Keratinocyte (primary cell): ENCODE measurements around the gene SLC39A8. TPM values are rescaled to one million over a fixed set of nuclear protein-coding genes. Genes with fewer than 3 reads are reported as not detected.

ENCODE experiments used
- DNase-seq: peaks from one replicate; pipeline ENCODE4 v3.0.0-alpha.2; 2011; ENCODE audit warnings: low read depth, missing footprints, low spot score
- FAIRE-seq: peaks from 2 replicates; lab custom pipeline; 2011; peaks lifted over from hg19 to GRCh38; lab: Jason Lieb, UNC
- H2AFZ ChIP-seq: 2 replicates; pipeline ENCODE4 v1.6.0; 2012; ENCODE audit warnings: low read length, control low read depth, inconsistent platforms; ENCODE audit not compliant: control insufficient read depth
- H3K27ac ChIP-seq: 2 replicates; pipeline ENCODE4 v1.5.1; 2011; ENCODE audit warnings: low read length; ENCODE audit not compliant: control insufficient read depth, insufficient read depth
- H3K27me3 ChIP-seq: 3 replicates; pipeline ENCODE4 v1.6.0; 2011; ENCODE audit warnings: low read length; ENCODE audit not compliant: control insufficient read depth, insufficient read depth; ENCODE audit errors: extremely low read depth
- H3K36me3 ChIP-seq, 2 experiments: 2 replicates in 1 of 2; 3 replicates in 1 of 2; pipeline ENCODE4 v1.5.1; 2011; ENCODE audit warnings: low read length in 2 of 2, mild to moderate bottlenecking in 1 of 2; ENCODE audit not compliant: control insufficient read depth in 2 of 2, insufficient read depth in 2 of 2; ENCODE audit errors: extremely low read depth in 1 of 2
- H3K4me1 ChIP-seq: 3 replicates; pipeline ENCODE4 v1.5.1; 2011; ENCODE audit warnings: low read length; ENCODE audit not compliant: control insufficient read depth, insufficient read depth; ENCODE audit errors: extremely low read depth
- H3K4me2 ChIP-seq: 3 replicates; pipeline ENCODE4 v1.6.0; 2011; ENCODE audit warnings: low read depth, low read length; ENCODE audit not compliant: control insufficient read depth, insufficient read depth; ENCODE audit errors: extremely low read depth
- H3K4me3 ChIP-seq, 3 experiments: fragments of 200-600 bp in 1 of 3; sonication (generic) in 1 of 3; 2 replicates in 2 of 3; 3 replicates in 1 of 3; pipeline ENCODE4 v1.5.1; 2011 to 2016; ENCODE audit warnings: low read length in 3 of 3, mild to moderate bottlenecking in 3 of 3, control low read depth in 2 of 3, inconsistent platforms in 1 of 3, low read depth in 1 of 3, mixed read lengths in 1 of 3, mixed run types in 1 of 3, moderate library complexity in 1 of 3; ENCODE audit not compliant: control insufficient read depth in 2 of 3, insufficient read depth in 2 of 3; ENCODE audit errors: extremely low read depth in 1 of 3
- H3K79me2 ChIP-seq: 2 replicates; pipeline ENCODE4 v1.6.0; 2012; ENCODE audit warnings: low read length; ENCODE audit not compliant: control insufficient read depth, insufficient read depth
- H3K9ac ChIP-seq: 3 replicates; pipeline ENCODE4 v1.6.0; 2011; ENCODE audit warnings: low read length; ENCODE audit not compliant: control insufficient read depth, insufficient read depth; ENCODE audit errors: extremely low read depth
- H3K9me1 ChIP-seq: 3 replicates; pipeline ENCODE4 v1.6.0; 2011; ENCODE audit warnings: low read length; ENCODE audit not compliant: control insufficient read depth, insufficient read depth; ENCODE audit errors: extremely low read depth
- H3K9me3 ChIP-seq: 2 replicates; pipeline ENCODE4 v1.5.1; 2012; ENCODE audit warnings: low read depth, low read length; ENCODE audit not compliant: control insufficient read depth
- H4K20me1 ChIP-seq: 3 replicates; pipeline ENCODE4 v1.6.0; 2011; ENCODE audit warnings: low read length; ENCODE audit not compliant: control insufficient read depth, insufficient read depth; ENCODE audit errors: extremely low read depth
- CTCF ChIP-seq, 3 experiments: IDR thresholded peaks in 1 of 3; conservative IDR thresholded peaks in 1 of 3; optimal IDR thresholded peaks in 1 of 3; 2 replicates in 2 of 3; 3 replicates in 1 of 3; pipeline versions ENCODE3 to v1.5.1; 2011; ENCODE audit warnings: low read length in 3 of 3, mild to moderate bottlenecking in 3 of 3, moderate library complexity in 2 of 3, control low read depth in 1 of 3, inconsistent platforms in 1 of 3; ENCODE audit not compliant: insufficient read depth in 2 of 3; ENCODE audit errors: extremely low read depth in 1 of 3
- EZH2 ChIP-seq: IDR thresholded peaks from one replicate; pipeline ENCODE4 v1.6.1; 2012; ENCODE audit warnings: inconsistent platforms, mild to moderate bottlenecking, low read length, moderate library complexity
- dilution Hi-C: fragments of 300-500 bp; cut with MboI; formaldehyde crosslinking; loops from one replicate; pipeline ENCODE4 v1.7.0; 2020; ENCODE audit warnings: low sequenced_read_pairs; ENCODE audit not compliant: extremely low pct_ligation_motif_present
- polyA plus RNA-seq, 5 experiments: library from polyadenylated mRNA; depleted of rRNA in 3 of 5; stranded (reverse) in 3 of 5; stranded (forward) in 1 of 5; unstranded in 1 of 5; fragments of >200 nt; gene quantifications; 1 replicate in 1 of 5; 2 replicates in 3 of 5; 3 replicates in 1 of 5; pipeline versions ENCODE4 v1.2.1 to v1.2.3, GENCODE V29; 2011 to 2012; ENCODE audit warnings: missing spikeins in 2 of 5, low read depth in 1 of 5, low replicate concordance in 1 of 5

The SLC39A8 gene
- polyA plus RNA-seq, 1 donor (not counting 4 experiments of a cell fraction or from before 2014, with no cell fraction given), result 7.5 TPM

- H3K4me2 ChIP-seq, result no peak overlapping the region
- no peak for FAIRE-seq
- dilution Hi-C loops, result no loop called here
Measured at GRCh38 chr4:102338405-102338804, 6.9 kb downstream of the SLC39A8 start.

GRCh38 chr4:102335616-102336015 is 9.7 kb downstream of the SLC39A8 start:
- no peak for TF ChIP-seq EZH2
- TF ChIP-seq CTCF (optimal IDR thresholded peaks at IDR 0.05 in 1 of 3, IDR thresholded peaks at IDR 0.05 in 1 of 3, conservative IDR thresholded peaks at IDR 0.05 in 1 of 3; ENCODE audit: extremely low read depth in 1 of 3, insufficient read depth in 2 of 3, low read length in 3 of 3), result no peak

More at GRCh38 chr4:102338405-102338804, 6.9 kb downstream of the SLC39A8 start:
- Histone ChIP-seq H3K4me1 (peaks cover 7% of the 10 kb centered on the region), H3K9me3 (no peaks in the 10 kb centered on the region), H3K27ac (no peak overlapping the region), H3K9me1 (peaks cover 1% of the 10 kb centered on the region), H4K20me1 (no peaks in the 10 kb centered on the region), H2AFZ (no peak overlapping the region), H3K36me3 (no peaks in the 10 kb centered on the region), H3K9ac (no peak overlapping the region), H3K4me3 (no peak overlapping the region), H3K79me2 (no peaks in the 10 kb centered on the region), H3K27me3 (no peaks in the 10 kb centered on the region)
- no peak for DNase-seq
- TF ChIP-seq EZH2, result no peak
- TF ChIP-seq CTCF (optimal IDR thresholded peaks at IDR 0.05 in 1 of 3, IDR thresholded peaks at IDR 0.05 in 1 of 3, conservative IDR thresholded peaks at IDR 0.05 in 1 of 3; ENCODE audit: extremely low read depth in 1 of 3, insufficient read depth in 2 of 3, low read length in 3 of 3), result no peak

More at GRCh38 chr4:102335616-102336015, 9.7 kb downstream of the SLC39A8 start:
- H2AFZ ChIP-seq, result no peak overlapping the region
- no peaks in the 10 kb centered on the region for H3K36me3 ChIP-seq
- H3K9ac ChIP-seq, result no peak overlapping the region
- FAIRE-seq (no peak), DNase-seq (no peak)
- no peaks in the 10 kb centered on the region for H3K9me1 ChIP-seq
- no peaks in the 10 kb centered on the region for H3K27me3 ChIP-seq
- dilution Hi-C loops, result no loop called here
- no peak overlapping the region for H3K4me3 ChIP-seq
- H4K20me1 ChIP-seq, result no peaks in the 10 kb centered on the region
- no peak overlapping the region for H3K4me2 ChIP-seq
- H3K79me2 ChIP-seq, result no peaks in the 10 kb centered on the region
- H3K27ac ChIP-seq, result no peak overlapping the region
- H3K4me1 ChIP-seq, result no peaks in the 10 kb centered on the region
- no peaks in the 10 kb centered on the region for H3K9me3 ChIP-seq
